GM18519 (cell line): ENCODE results near the gene RSPH10B.
A peak's percentile ranks its signal among the peaks of the same experiment; 100 is the strongest.
"Not testable (repeated sequence)": the region's sequence is repeated elsewhere in the genome, so short reads cannot be mapped to it uniquely, and the experiment has no call there.

Experiments used
- ATAC-seq: cut with Tn5 transposase; IDR thresholded peaks from one replicate; pipeline ENCODE4 v1.9.1; 2021; ENCODE audit warnings: mild to moderate bottlenecking, moderate library complexity; ENCODE audit not compliant: unreplicated experiment, low FRiP score

Gene RSPH10B

DNA sequence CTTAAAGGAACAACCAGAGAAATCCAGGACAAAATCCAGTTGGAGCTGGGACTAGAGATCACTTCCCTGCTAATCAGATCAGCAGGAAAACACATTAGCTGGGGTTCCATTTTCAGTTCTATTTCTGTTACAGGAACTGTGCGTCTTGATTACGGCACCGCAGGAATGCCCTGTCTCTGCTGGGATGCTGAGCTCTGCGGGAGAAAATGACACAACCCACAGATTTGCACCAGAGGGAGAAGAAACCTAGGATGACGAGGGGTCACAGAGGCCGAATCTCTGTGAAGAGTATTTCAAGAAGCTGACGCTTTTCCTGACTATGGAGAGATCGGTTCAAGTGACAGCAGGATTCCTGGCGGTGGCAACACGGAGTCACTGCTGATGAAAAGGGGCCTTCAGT lies 40.2 kb downstream of the RSPH10B start:
- not testable (repeated sequence) for ATAC-seq

- not testable (repeated sequence) for ATAC-seq
Measured at GRCh38 chr7:5926263-5926870, 44.1 kb downstream of the RSPH10B start.

DNA sequence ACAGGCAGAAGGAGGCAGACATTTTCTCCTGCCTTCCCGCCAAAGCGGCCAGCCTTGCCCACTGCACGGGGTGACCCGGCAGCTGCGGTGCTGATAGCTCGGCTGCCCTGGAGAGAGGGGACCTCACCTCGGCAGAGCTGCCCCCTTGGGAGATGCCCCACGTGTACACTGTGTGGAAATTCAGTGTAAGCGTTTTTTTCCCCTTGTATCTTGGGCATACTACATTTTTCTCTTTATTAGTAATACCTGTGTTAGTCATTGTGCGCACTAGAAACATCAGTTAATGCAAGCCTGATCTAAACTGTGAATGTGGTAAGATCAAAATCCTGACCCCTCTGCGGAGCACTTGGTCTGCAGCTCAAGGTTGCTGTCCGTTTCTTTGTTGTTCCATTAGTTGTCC lies 45.9 kb downstream of the RSPH10B start:
- ATAC-seq, result not testable (repeated sequence)

GRCh38 chr7:5924180-5924579 lies 46.3 kb downstream of the RSPH10B start:
- ATAC-seq, result not testable (repeated sequence)

- ATAC-seq, result not testable (repeated sequence)
Measured at GRCh38 chr7:5916529-5916928, 54.0 kb downstream of the RSPH10B start.

DNA sequence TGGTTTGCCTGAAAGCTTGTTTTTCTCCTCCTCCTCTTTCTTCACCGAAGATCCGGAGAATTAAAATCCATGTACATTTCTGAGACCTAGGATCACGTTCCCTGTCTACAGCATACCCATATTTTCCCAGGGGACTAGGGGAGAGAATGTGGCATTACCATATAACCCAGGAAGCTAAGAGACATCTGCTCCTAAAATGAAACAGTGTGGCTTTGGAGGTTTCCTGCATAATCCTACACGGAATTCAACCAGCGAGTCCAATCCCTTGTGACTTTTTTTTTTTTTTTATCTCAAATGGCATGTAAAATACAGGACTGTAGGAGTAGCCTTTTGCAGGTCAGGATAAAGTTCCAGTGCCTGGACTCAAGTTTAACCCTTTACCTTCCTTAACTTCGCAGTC lies 61.7 kb downstream of the RSPH10B start:
- not testable (repeated sequence) for ATAC-seq

GRCh38 chr7:5904726-5905125 lies 65.8 kb downstream of the RSPH10B start:
- not testable (repeated sequence) for ATAC-seq

- not testable (repeated sequence) for ATAC-seq
Measured at GRCh38 chr7:5903002-5903401, 67.5 kb downstream of the RSPH10B start.

DNA sequence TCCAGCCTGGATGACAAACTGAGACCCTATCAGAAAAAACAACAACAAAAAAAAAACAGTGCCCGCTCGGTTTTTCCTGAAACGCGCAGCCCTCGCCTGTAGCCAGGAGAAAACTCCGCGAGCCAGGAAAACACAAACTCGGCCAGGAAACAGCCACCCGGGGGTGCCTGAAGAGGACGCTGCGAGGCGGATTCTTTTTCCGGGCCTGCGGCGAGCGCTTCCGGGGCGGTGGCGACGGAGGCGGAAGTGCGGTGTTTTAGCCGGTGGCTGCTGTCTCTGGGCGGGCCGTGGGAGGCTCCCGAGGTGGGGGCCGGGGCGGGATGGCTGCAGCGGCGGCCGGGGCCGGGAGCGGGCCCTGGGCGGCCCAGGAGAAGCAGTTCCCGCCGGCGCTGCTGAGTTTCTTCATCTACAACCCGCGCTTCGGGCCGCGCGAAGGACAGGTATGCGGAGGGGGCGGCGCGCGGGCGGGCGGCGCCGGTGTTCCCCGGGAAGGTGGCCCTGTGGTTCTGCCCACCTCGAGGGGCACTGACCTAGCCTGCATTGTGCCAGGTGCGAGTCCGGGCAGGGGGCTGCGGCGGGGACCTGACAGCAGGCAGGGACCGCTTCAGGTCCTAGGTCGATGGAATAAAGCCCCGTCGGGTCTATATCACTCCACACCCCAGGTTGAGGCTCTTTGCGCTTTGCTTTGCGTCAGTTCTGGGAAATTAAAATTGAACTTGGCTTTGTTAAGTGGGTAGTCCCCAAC lies 71.8 kb downstream of the RSPH10B start, which contains the start of gene CCZ1:
TSS of gene CCZ1 (plus strand) at position 254 of the 745 bp plus-strand sequence. CDS start at position 321, 67 bp downstream.
- peak; percentile 64 for ATAC-seq

DNA sequence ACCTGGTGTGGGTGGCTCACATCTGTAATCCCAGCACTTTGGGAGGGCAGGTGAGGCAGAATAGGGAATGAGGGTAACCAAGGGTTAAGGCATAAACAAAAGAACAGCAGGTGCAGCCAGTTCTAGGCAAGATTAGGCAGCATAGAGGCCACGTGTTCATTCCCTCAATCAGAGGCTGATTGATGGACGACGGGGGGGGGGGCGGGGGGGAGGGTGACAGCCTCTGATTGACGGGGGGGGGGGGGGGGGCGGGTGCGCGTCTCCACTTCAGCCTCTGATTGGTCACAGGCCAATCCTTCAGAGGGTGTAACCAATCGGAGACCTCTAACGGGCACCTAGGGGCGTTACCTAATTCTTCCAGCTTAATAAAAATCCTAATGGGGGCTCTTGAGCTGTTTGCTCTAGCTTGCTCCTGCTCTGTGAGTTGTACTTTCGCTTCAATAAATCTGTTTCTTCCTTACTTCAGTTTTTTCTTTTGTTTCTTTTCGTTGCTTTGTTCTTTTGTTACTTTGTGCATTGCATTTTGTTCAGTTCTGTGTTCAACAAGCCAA lies 73.0 kb downstream of the RSPH10B start:
- ATAC-seq, result not testable (repeated sequence)

- ATAC-seq, result no peak
Measured at GRCh38 chr7:5892498-5892897, 78.0 kb downstream of the RSPH10B start.

GRCh38 chr7:5890244-5890643 lies 80.2 kb downstream of the RSPH10B start:
- not testable (repeated sequence) for ATAC-seq

DNA sequence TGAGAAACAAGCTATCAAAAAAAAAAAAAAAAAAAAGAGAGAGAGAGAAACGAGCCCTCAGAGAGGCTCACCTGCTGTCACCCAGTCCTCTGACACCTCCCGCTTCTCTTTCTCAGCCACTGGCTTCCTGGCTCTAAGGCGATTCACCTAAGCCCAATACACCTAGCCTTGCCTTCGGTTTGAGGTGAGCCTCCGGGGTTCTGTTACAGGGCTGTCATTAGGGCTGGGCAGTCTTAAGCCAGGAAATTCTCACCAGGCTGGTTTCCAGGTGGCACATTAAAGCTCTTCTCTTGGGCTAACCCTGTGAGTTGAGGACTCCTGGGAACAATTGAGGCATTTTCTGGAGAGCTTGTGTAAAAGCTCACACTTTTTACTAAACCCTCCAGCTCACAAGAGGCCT lies 82.5 kb downstream of the RSPH10B start:
- ATAC-seq, result not testable (repeated sequence)

GRCh38 chr7:5884431-5884830 lies 86.1 kb downstream of the RSPH10B start:
- not testable (repeated sequence) for ATAC-seq

DNA sequence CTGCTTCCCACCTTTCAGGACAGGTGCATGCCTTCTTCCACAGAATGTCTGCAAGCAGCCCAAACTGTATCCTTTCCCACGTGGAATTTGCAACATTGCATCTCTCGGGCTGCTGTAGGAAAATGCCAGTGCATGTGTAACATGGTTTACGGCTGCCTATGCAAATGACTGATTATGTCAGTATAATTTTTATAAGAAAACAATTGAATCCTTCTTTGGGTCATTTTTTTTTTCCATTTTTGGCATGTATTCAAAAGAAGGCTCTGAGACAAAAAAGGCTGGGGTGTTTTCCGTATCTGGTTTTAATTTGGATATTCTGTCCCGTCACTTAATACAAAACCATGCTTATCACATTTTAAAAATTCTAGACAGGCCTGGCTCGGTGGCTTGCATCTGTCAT lies 90.4 kb downstream of the RSPH10B start:
- ATAC-seq, result not testable (repeated sequence)

DNA sequence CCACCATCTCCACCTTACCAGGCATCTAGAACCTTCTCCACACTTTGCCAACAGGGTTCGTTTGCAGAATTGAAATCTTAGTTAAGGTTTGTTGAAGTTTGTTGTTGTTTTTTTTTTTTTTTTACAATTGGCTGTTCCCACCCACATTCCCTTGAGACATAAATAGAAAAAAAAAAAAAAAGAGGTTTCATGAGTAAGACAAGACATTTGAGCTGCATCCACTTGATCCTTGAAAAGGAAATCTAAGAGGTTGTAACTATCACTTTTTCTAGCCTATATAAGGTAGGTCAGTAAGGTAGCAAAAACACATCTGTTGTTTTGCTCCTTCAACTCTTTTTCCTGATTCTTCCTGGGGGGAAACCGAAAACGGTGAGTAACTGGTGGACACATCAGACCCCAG lies 90.9 kb downstream of the RSPH10B start:
- not testable (repeated sequence) for ATAC-seq
